KMS-11 (cell line): Measurements from ENCODE around the gene GRM2.

Experiments
- H2AFZ ChIP-seq: fragments of 200-600 bp; sonication (generic); 2 replicates; pipeline ENCODE4 v1.6.1; 2016; ENCODE audit warnings: antibody characterized with exemption, mixed run types, low read depth
- H3K27ac ChIP-seq: fragments of 200-600 bp; sonication (generic); 2 replicates; pipeline ENCODE4 v1.6.1; 2016; ENCODE audit warnings: mild to moderate bottlenecking, mixed run types
- H3K27me3 ChIP-seq: fragments of 200-600 bp; sonication (generic); 2 replicates; pipeline ENCODE4 v1.6.1; 2017; ENCODE audit warnings: mild to moderate bottlenecking, low read depth, mixed run types, moderate library complexity; ENCODE audit not compliant: insufficient read depth
- H3K36me3 ChIP-seq: fragments of 200-600 bp; sonication (generic); 2 replicates; pipeline ENCODE4 v1.6.1; 2017; ENCODE audit warnings: mild to moderate bottlenecking, mixed run types; ENCODE audit not compliant: insufficient read depth
- H3K4me1 ChIP-seq: fragments of 200-600 bp; sonication (generic); 2 replicates; pipeline ENCODE4 v1.6.1; 2016; ENCODE audit warnings: mild to moderate bottlenecking, low read depth, mixed run types; ENCODE audit not compliant: poor library complexity, severe bottlenecking
- H3K4me2 ChIP-seq: fragments of 200-600 bp; sonication (generic); 2 replicates; pipeline ENCODE4 v1.7.0; 2016; ENCODE audit warnings: mild to moderate bottlenecking, mixed run types
- H3K4me3 ChIP-seq: fragments of 200-600 bp; sonication (generic); IDR thresholded peaks from 2 replicates; pipeline ENCODE4 v1.6.1; 2017; ENCODE audit warnings: low read depth, low read length, mixed read lengths; ENCODE audit not compliant: insufficient read depth
- H3K79me2 ChIP-seq: fragments of 200-600 bp; sonication (generic); 2 replicates; pipeline ENCODE4 v1.6.1; 2016; ENCODE audit warnings: low read depth, mixed run types; ENCODE audit not compliant: insufficient read depth
- H3K9ac ChIP-seq: fragments of 200-600 bp; sonication (generic); 2 replicates; pipeline ENCODE4 v1.6.1; 2016; ENCODE audit warnings: mild to moderate bottlenecking, mixed run types
- H4K20me1 ChIP-seq: fragments of 200-600 bp; sonication (generic); 2 replicates; pipeline ENCODE4 v1.6.1; 2016; ENCODE audit warnings: mild to moderate bottlenecking, mixed run types; ENCODE audit not compliant: insufficient read depth
- CTCF ChIP-seq: fragments of 200-600 bp; sonication (generic); conservative IDR thresholded peaks from 2 replicates; pipeline ENCODE4 v1.6.1; 2017; ENCODE audit warnings: low read depth, mild to moderate bottlenecking, antibody characterized with exemption, low read length, moderate library complexity, mixed read lengths

GRM2 gene

GRCh38 chr3:51706788-51707731, at the start of gene GRM2:
Gene GRM2, plus strand, starts transcription at chr3:51707068. Its CDS starts 1,916 bp downstream, at chr3:51708984.
- no peak for TF ChIP-seq CTCF
- Histone ChIP-seq H3K36me3 (no peaks in the 10 kb centered on the region), H3K79me2 (no peaks in the 10 kb centered on the region), H3K4me1 (no peaks in the 10 kb centered on the region), H3K27ac (no peak within 1 kb of the TSS), H3K9ac (no peak within 1 kb of the TSS), H2AFZ (no peak within 1 kb of the TSS), H4K20me1 (no peaks in the 10 kb centered on the region), H3K27me3 (no peaks in the 10 kb centered on the region), H3K4me2 (no peak within 1 kb of the TSS), H3K4me3 (no peak within 1 kb of the TSS)

GRCh38 chr3:51657234-51657633, 49.6 kb upstream of the GRM2 start:
- H3K4me1 ChIP-seq: no peaks in the 10 kb centered on the region
- H2AFZ ChIP-seq: no peak overlapping the region
- H3K4me3 ChIP-seq: no peak overlapping the region
- H3K36me3 ChIP-seq: no peaks in the 10 kb centered on the region
- H3K9ac ChIP-seq: no peak overlapping the region
- no peaks in the 10 kb centered on the region for H3K27me3 ChIP-seq
- H3K4me2 ChIP-seq: no peak overlapping the region
- TF ChIP-seq CTCF: no peak
- no peak overlapping the region for H3K27ac ChIP-seq
- no peaks in the 10 kb centered on the region for H4K20me1 ChIP-seq
- H3K79me2 ChIP-seq: no peaks in the 10 kb centered on the region

GRCh38 chr3:51659942-51660341, 46.9 kb upstream of the GRM2 start:
- Histone ChIP-seq H3K4me2 (no peak overlapping the region), H3K9ac (no peak overlapping the region), H3K4me3 (no peak overlapping the region), H2AFZ (no peak overlapping the region), H3K36me3 (no peaks in the 10 kb centered on the region), H3K79me2 (no peaks in the 10 kb centered on the region), H4K20me1 (no peaks in the 10 kb centered on the region), H3K27me3 (no peaks in the 10 kb centered on the region), H3K4me1 (no peaks in the 10 kb centered on the region), H3K27ac (no peak overlapping the region)
- no peak for TF ChIP-seq CTCF

- TF ChIP-seq CTCF: no peak
- Histone ChIP-seq H4K20me1 (no peaks in the 10 kb centered on the region), H3K9ac (no peak overlapping the region), H3K27me3 (no peaks in the 10 kb centered on the region), H2AFZ (no peak overlapping the region), H3K79me2 (no peaks in the 10 kb centered on the region), H3K4me2 (no peak overlapping the region), H3K36me3 (no peaks in the 10 kb centered on the region), H3K4me1 (no peaks in the 10 kb centered on the region), H3K4me3 (no peak overlapping the region), H3K27ac (no peak overlapping the region)
Observed at GRCh38 chr3:51662456-51662855, 44.4 kb upstream of the GRM2 start.
